GM19043 (cell line): ENCODE results near the gene RIPOR3.

Experiments
- ATAC-seq: cut with Tn5 transposase; IDR thresholded peaks from one replicate; pipeline ENCODE4 v1.9.1; 2021; ENCODE audit warnings: low read depth; ENCODE audit not compliant: unreplicated experiment

RIPOR3 gene

DNA sequence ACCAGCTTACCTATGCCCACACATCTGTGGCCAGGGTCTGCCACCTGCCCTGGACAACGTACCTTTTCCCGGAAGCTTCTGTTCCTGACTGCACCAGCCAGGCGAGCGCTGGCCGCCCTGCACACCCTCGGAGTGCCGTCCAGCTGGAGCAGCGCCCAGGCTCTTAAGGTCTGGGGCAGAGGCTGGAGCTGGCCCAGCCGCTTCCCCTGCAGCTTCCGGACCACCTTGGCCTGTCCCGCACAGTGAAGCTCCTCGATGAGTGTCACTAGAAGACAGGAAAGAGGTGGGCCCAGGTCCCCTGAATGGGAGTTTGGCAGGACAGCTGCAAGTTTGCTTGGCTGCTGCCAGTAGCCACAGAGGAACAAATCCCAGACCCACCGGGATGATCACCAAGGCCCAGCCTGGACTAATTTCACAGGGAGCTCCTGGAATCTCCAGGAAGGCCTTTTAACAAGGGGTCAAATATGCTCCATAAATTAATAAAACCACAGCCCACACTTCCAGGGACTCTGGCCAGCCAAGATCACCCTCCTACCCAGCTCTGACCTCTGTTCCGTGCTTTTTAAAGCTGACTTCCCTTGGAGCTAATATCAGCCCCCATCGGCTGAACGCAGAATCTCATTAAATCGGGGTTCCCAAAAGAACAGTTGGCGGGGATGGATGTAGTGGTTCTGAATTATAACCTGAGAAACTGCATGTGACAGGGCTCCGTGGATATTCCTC, 98.9 kb downstream of the RIPOR3 start:
- no peak for ATAC-seq

GRCh38 chr20:50591233-50591852, 100.0 kb downstream of the RIPOR3 start:
- ATAC-seq, result no peak

GRCh38 chr20:50590348-50590664, 101.0 kb downstream of the RIPOR3 start:
- ATAC-seq, result no peak

GRCh38 chr20:50589548-50590347, 101.6 kb downstream of the RIPOR3 start:
- ATAC-seq, result no peak

GRCh38 chr20:50588034-50588736, 103.2 kb downstream of the RIPOR3 start:
- ATAC-seq, result no peak

GRCh38 chr20:50587291-50587961, 103.9 kb downstream of the RIPOR3 start:
- no peak for ATAC-seq

- ATAC-seq, result no peak
Measured at GRCh38 chr20:50586531-50587232, 104.7 kb downstream of the RIPOR3 start.

DNA sequence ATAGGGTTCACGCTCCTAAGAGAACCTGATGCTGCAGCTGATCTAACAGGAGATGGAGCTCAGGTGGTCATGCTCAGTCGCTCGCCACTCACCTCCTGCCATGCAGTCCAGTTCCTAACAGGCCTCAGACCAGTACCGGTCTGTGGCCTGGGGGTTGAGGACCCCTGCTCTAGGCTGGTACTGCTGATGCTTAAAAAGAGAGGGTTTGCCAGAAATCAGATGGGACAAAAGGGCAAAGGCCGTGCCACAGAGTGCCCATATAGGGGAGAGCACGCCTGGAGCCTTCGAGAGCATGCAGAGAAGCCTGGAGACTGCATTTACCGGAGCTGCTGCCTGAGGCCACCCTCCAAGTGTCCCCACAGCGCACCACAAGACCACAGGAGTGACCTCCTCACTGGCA, 105.7 kb downstream of the RIPOR3 start:
- ATAC-seq, result no peak

DNA sequence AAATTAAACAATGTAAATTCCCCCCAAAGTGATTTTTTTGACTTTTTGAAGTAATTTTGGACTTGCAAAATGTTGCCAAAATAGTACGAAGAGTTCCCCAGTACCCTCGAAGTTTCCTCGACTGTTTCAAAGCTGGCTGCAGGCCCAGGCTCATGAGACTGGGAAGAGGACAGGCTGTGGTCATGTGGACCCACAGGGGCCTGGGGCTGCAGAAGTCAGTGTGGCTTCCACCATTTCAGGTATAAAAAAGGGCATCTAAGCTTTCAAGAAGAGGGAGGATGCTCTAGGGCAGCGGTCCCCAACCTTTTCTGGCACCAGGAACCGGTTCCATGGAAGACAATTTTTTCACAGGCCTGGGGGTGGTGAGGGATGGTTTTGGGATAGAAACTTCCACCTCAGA, 106.1 kb downstream of the RIPOR3 start:
- ATAC-seq, result no peak

DNA sequence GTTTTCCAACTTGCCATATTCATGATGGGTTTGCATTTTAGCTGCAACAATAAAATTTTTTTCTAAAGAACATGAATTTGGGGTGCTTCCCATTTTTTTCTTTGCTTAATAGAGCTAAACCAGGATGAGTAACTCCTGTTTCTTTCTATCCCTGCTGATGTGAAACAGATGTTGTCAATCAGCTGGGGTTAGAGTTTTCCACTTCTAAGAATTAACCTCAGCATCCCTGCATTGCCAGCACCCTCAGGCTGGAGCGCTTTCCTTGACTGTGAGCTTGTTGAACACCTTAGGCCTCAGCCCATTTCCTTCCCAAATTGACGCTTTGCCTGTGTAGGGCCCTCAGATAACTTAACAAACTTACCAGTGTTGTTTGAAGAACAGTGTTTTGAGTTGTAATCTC, 106.7 kb downstream of the RIPOR3 start:
- ATAC-seq, result no peak

DNA sequence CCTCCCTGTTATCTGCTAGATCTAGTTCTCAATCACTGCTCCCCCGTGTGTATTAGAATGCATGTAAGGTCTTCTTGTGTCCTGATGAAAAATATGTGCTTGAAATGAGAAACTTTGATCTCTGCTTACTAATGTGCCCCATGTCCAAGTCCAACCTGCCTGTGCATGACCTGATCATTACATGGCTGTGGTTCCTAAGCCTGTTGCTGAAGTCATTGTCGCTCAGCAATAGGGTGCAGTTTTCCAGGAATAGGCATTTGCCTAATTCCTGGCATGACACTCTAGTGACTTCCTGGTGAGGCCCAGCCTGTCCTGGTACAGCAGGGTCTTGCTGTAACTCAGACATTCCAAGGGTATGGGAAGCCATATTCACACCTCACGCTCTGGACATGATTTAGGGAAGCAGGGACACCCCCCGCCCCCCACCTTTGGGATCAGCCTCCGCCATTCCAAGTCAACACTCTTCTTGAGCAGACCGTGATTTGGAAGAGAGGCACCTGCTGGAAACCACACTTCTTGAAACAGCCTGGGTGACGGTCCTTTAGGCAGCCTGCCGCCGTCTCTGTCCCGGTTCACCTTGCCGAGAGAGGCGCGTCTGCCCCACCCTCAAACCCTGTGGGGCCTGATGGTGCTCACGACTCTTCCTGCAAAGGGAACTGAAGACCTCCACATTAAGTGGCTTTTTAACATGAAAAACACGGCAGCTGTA, 107.7 kb downstream of the RIPOR3 start:
- ATAC-seq, result no peak

GRCh38 chr20:50582591-50583234, 108.6 kb downstream of the RIPOR3 start:
- no peak for ATAC-seq

DNA sequence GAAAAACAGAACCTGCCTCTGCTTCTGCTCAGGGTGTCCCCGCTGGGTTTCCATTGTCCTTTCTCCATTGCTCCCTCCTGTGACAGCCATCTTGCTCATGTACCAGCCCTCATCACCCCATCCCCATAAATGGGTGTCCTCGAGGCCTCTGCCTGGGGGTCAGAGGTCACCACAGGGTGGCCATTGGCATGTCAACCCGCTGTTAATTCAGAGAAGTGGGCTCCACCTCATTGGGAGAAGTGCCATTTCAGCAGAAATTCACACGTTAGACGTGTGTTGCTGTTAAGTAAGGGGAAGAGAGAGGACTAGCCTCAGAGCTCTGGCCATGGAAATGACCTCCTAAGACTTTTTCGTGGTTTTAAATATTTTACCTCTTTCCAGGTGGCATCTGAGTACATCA, 109.2 kb downstream of the RIPOR3 start:
- no peak for ATAC-seq

DNA sequence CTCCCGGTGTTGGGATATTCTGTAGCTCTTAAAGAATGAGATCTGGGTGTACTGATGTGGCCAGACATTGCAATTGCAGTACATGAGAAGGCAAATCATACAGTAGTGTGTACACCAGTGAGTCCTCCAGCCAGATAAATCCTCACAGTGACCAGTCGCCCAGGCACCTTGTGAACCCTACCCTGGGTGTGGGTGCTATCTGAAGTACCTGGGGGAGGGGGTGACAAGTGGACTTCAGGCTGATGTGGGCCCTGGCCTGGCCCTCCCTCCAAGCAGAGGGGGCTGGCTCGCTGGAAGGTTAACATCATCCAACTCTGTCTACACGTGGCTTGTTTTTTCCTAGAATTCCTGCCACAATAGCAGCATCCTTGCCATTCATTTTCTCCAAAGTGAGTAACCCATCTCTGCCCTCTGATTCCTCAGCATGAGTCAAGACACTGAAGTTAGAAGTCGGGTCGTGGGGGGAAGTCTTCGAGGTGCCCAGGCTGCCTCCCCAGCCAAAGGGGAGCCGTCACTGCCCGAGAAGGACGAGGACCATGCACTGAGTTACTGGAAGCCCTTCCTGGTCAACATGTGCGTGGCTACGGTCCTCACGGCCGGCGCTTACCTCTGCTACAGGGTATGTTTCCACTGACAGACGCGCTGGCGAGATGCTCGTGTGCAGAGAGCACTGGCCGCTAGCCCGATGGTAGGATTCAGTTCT, 110.3 kb downstream of the RIPOR3 start:
- no peak for ATAC-seq

DNA sequence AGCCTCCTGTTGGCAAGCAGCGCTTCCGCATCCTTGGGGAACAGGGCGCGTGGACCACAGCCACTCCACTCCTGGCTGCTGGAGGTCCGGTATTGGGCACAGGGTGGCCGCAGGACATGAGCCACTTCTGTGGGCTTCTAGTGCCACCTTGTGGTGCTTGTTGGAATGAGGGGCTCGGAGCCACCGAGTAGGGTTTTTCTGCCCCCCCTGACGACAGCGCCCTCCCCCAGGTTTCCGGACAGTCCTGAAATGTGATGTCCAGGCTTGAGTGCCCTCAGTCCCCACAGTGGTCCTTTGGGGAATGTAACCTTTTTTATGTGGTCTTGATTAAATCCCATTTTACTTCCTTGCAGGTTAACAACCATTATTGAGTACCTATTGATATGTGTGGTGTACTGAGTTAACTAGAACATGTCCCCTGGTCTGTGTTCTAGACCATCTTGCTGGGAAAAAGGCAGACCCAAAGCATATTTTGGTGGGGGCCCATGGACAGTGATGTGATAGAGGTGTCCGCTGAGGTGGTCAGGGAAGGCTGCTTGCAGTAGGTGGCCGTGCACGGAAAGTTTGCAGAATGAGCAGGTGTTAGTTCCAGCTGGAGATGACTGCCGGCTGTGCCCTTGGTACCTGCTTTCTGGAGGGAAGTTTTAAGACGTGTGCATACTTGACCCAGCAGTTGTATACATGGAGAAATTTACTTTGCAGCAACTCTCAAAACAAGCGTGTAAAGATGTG, 111.2 kb downstream of the RIPOR3 start:
- ATAC-seq, result no peak

- ATAC-seq, result no peak
Measured at GRCh38 chr20:50579511-50579910, 111.8 kb downstream of the RIPOR3 start.

GRCh38 chr20:50578778-50579165, 112.6 kb downstream of the RIPOR3 start:
- ATAC-seq, result no peak
